ENCODE data around the gene PICALM. TPM values are rescaled to one million over a fixed set of nuclear protein-coding genes. Genes with fewer than 3 reads are reported as not detected.
A peak's percentile ranks its signal among the peaks of the same experiment; 100 is the strongest.

The PICALM gene
- total and polyA plus RNA-seq, 2 of the 8 experiments (the other 6 are each of a cell fraction or from before 2014, with no cell fraction given), result 69.4 to 71.3 TPM

- H3K9ac ChIP-seq (replicated peaks in 1 of 4; ENCODE audit: extremely low read depth in 1 of 4, low read depth in 3 of 4, low read length in 3 of 4), result peak overlapping the region in 3 of 4 experiments; percentile 60 to 70 (median 68); a peak in 6 of 7 replicates
- POLR2A ChIA-PET (ENCODE audit: partially characterized antibody), result interaction anchor here (0.6 to 1.7 kb wide), 9 partner anchors 10 to 175 kb away, joined by 3 to 8 read pairs (median 3); partner anchors contain the start of gene EED
- CTCF ChIA-PET (ENCODE audit: partially characterized antibody), result interaction anchor here (0.8 to 2.0 kb wide), 5 partner anchors 25 to 222 kb away, joined by 3 to 7 read pairs (median 4); no protein-coding TSS in a partner anchor
These were observed 671 bp upstream of the PICALM start for GRCh38 chr11:86069408-86070101.

More at GRCh38 chr11:86069408-86070101, 671 bp upstream of the PICALM start:
- Histone ChIP-seq H2BK5ac (ENCODE audit: low read depth, low read length) (peak overlapping the region; percentile 95), H3K27me3 (replicated peaks in 1 of 4; ENCODE audit: control insufficient read depth in 3 of 4, extremely low read depth in 1 of 4, insufficient read depth in 3 of 4, low read length in 3 of 4) (no peaks in the 10 kb centered on the region), H2BK20ac (ENCODE audit: low read length) (peak overlapping the region; percentile 26; the same call in 1 of the 2 replicates), H3K79me2 (ENCODE audit: control insufficient read depth in 1 of 2, insufficient read depth in 2 of 2, low read length in 2 of 2) (peaks cover 9 to 39% of the 10 kb centered on the region in 2 experiments), H3K23ac (ENCODE audit: insufficient read length) (no peak overlapping the region), H4K20me1 (replicated peaks in 1 of 2; ENCODE audit: control insufficient read depth in 1 of 2, insufficient read depth in 2 of 2, low read length in 2 of 2) (no peaks in the 10 kb centered on the region), H3K9me3 (ENCODE audit: insufficient read depth in 2 of 2, low read depth in 1 of 2, low read length in 1 of 2) (no peaks in the 10 kb centered on the region), H2AK5ac (ENCODE audit: low read depth, low read length) (no peak overlapping the region), H3K23me2 (ENCODE audit: low read depth, low read length) (peaks cover 5% of the 10 kb centered on the region; the same call in 1 of the 2 replicates), H3K27ac (ENCODE audit: low read depth, low read length) (peak overlapping the region; percentile 92), H3K56ac (replicated peaks; ENCODE audit: insufficient read length, low read depth, low read length) (peak overlapping the region; percentile 51), H3K4me3 (ENCODE audit: extremely low read depth in 1 of 4, insufficient read depth in 2 of 4, low read depth in 3 of 4, low read length in 4 of 4) (peak overlapping the region; percentile 41 to 97 (median 69)), H3K14ac (ENCODE audit: insufficient read length) (no peak overlapping the region), H3K4me2 (ENCODE audit: insufficient read depth in 1 of 2, low read depth in 2 of 2, low read length in 2 of 2) (peak overlapping the region; percentile 59 to 81), H2BK12ac (ENCODE audit: low read depth, low read length) (peak overlapping the region; percentile 93; the same call in 1 of the 2 replicates), H3K36me3 (ENCODE audit: control insufficient read depth in 2 of 4, insufficient read depth in 4 of 4, low read length in 3 of 4) (no peaks in the 10 kb centered on the region), H3K79me1 (ENCODE audit: low read depth, low read length) (no peaks in the 10 kb centered on the region), H4K8ac (ENCODE audit: extremely low read depth, insufficient read depth, low read length) (peak overlapping the region; percentile 93; the same call in 1 of the 2 replicates), H4K91ac (replicated peaks; ENCODE audit: insufficient read length, low read length) (peak overlapping the region; percentile 81), H2AFZ (ENCODE audit: low read length) (peak overlapping the region; percentile 81; the same call in 1 of the 2 replicates), H4K5ac (ENCODE audit: insufficient read length, low read depth, low read length) (no peak overlapping the region), H3K4me1 (replicated peaks in 1 of 4; ENCODE audit: control insufficient read depth in 3 of 4, insufficient read depth in 4 of 4, low read length in 3 of 4) (peaks cover 0 to 9% (median 2%) of the 10 kb centered on the region in 4 experiments; a peak in 6 of 7 replicates), H3K4ac (replicated peaks; ENCODE audit: insufficient read length, low read depth, low read length) (no peak overlapping the region), H2BK15ac (ENCODE audit: low read length) (0 out of 2 replicates have a peak overlapping the region, but pooled peaks have one; percentile 19), H2BK120ac (replicated peaks; ENCODE audit: low read depth, low read length) (peak overlapping the region; percentile 36), H3K18ac (ENCODE audit: extremely low read depth, low read length) (peak overlapping the region; percentile 90)
- 21% methylated on average over 10 of the region's 14 CpGs; no CpG with 5 or more reads in 1 of the 2 experiments for WGBS, 2 experiments (ENCODE audit: extremely low coverage in 1 of 2, insufficient coverage in 1 of 2, insufficient read length in 1 of 2, insufficient replicate concordance in 2 of 2, low coverage in 1 of 2, low lambda C conversion rate in 2 of 2, missing lambda C conversion rate in 1 of 2)
- peak; percentile 38 for TF ChIP-seq ASH2L (IDR thresholded peaks at IDR 0.05; ENCODE audit: low read length)
- no peak for TF ChIP-seq CEBPB (IDR thresholded peaks at IDR 0.05; ENCODE audit: low read depth, low read length)
- no peak for TF ChIP-seq MAFK (IDR thresholded peaks at IDR 0.05; ENCODE audit: low read depth, low read length)
- peak; percentile 28 for TF ChIP-seq KDM4A (IDR thresholded peaks at IDR 0.05; ENCODE audit: low read depth, low read length, severe bottlenecking)
- TF ChIP-seq JUND (IDR thresholded peaks at IDR 0.05; ENCODE audit: low read length), result peak; percentile 52; the same call in 1 of the 2 replicates
- 0 out of 2 replicates have a peak, but pooled peaks have one; percentile 5 for TF ChIP-seq TCF12 (IDR thresholded peaks at IDR 0.05; ENCODE audit: low read depth, low read length)
- TF ChIP-seq CREB1 (IDR thresholded peaks at IDR 0.05), result peak; percentile 52; the same call in 1 of the 2 replicates
- TF ChIP-seq RAD21 (IDR thresholded peaks at IDR 0.05 in 1 of 2, conservative IDR thresholded peaks at IDR 0.05 in 1 of 2; ENCODE audit: low read depth in 2 of 2, low read length in 2 of 2), result no peak
- no peak for TF ChIP-seq USF2 (IDR thresholded peaks at IDR 0.05; ENCODE audit: low read length)
- TF ChIP-seq POU5F1 (IDR thresholded peaks at IDR 0.05; ENCODE audit: low read depth, low read length), result no peak
- TF ChIP-seq KDM1A (IDR thresholded peaks at IDR 0.05; ENCODE audit: borderline replicate concordance, low read length), result no peak
- FAIRE-seq, result no peak
- peak in 1 of 2 experiments; percentile 17 for DNase-seq (ENCODE audit: low read depth in 1 of 2, low spot score in 2 of 2)

Data from H1 (cell line).